Measurements from ENCODE around the gene CHRDL2.

GRCh38 chr11:74707602-74708510 is 23.4 kb downstream of the CHRDL2 start:
- TF ChIP-seq, protein P1, sequence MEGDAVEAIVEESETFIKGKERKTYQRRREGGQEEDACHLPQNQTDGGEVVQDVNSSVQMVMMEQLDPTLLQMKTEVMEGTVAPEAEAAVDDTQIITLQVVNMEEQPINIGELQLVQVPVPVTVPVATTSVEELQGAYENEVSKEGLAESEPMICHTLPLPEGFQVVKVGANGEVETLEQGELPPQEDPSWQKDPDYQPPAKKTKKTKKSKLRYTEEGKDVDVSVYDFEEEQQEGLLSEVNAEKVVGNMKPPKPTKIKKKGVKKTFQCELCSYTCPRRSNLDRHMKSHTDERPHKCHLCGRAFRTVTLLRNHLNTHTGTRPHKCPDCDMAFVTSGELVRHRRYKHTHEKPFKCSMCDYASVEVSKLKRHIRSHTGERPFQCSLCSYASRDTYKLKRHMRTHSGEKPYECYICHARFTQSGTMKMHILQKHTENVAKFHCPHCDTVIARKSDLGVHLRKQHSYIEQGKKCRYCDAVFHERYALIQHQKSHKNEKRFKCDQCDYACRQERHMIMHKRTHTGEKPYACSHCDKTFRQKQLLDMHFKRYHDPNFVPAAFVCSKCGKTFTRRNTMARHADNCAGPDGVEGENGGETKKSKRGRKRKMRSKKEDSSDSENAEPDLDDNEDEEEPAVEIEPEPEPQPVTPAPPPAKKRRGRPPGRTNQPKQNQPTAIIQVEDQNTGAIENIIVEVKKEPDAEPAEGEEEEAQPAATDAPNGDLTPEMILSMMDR (IDR thresholded peaks at IDR 0.05), result no peak
- TF ChIP-seq FOXK1 (CRISPR knock-in tag; IDR thresholded peaks at IDR 0.05), result no peak

Measured in WTC11 (cell line).